GM21723 (cell line): Measurements from ENCODE around the gene MRGPRG.
"Not testable (repeated sequence)": the region's sequence is repeated elsewhere in the genome, so short reads cannot be mapped to it uniquely, and the experiment has no call there.

ENCODE experiments used
- ATAC-seq: cut with Tn5 transposase; IDR thresholded peaks from one replicate; pipeline ENCODE4 v1.9.1; 2021; ENCODE audit warnings: mild to moderate bottlenecking, moderate library complexity; ENCODE audit not compliant: unreplicated experiment

MRGPRG gene

GRCh38 chr11:3180869-3181268 is 37.7 kb downstream of the MRGPRG start:
- no peak for ATAC-seq

- no peak for ATAC-seq
These were observed 40.3 kb downstream of the MRGPRG start for GRCh38 chr11:3178349-3178748.

GRCh38 chr11:3177931-3178330 is 40.7 kb downstream of the MRGPRG start:
- no peak for ATAC-seq

GRCh38 chr11:3176487-3176886 is 42.1 kb downstream of the MRGPRG start:
- ATAC-seq = no peak

- ATAC-seq = no peak
These were observed 43.4 kb downstream of the MRGPRG start for GRCh38 chr11:3175194-3175593.

GRCh38 chr11:3174387-3174786 is 44.2 kb downstream of the MRGPRG start:
- ATAC-seq = no peak

GRCh38 chr11:3173795-3174194 is 44.8 kb downstream of the MRGPRG start:
- ATAC-seq = no peak

GRCh38 chr11:3171931-3172560 is 46.6 kb downstream of the MRGPRG start:
- ATAC-seq = no peak

GRCh38 chr11:3170756-3171650 is 47.6 kb downstream of the MRGPRG start:
- ATAC-seq = no peak

- no peak for ATAC-seq
These were observed 48.4 kb downstream of the MRGPRG start for GRCh38 chr11:3170044-3170755.

- ATAC-seq = no peak
These were observed 49.2 kb downstream of the MRGPRG start for GRCh38 chr11:3169255-3170043.

GRCh38 chr11:3168742-3169254 is 49.8 kb downstream of the MRGPRG start:
- ATAC-seq = not testable (repeated sequence)
